Right forelimb (tissue), 1 donor: Measurements from ENCODE around the gene TAPBP.
"Not testable (repeated sequence)": the region's sequence is repeated elsewhere in the genome, so short reads cannot be mapped to it uniquely, and the experiment has no call there.

Experiments used
- DNase-seq: peaks from one replicate; pipeline ENCODE4 v3.0.0-alpha.2; 2018

TAPBP gene

DNA sequence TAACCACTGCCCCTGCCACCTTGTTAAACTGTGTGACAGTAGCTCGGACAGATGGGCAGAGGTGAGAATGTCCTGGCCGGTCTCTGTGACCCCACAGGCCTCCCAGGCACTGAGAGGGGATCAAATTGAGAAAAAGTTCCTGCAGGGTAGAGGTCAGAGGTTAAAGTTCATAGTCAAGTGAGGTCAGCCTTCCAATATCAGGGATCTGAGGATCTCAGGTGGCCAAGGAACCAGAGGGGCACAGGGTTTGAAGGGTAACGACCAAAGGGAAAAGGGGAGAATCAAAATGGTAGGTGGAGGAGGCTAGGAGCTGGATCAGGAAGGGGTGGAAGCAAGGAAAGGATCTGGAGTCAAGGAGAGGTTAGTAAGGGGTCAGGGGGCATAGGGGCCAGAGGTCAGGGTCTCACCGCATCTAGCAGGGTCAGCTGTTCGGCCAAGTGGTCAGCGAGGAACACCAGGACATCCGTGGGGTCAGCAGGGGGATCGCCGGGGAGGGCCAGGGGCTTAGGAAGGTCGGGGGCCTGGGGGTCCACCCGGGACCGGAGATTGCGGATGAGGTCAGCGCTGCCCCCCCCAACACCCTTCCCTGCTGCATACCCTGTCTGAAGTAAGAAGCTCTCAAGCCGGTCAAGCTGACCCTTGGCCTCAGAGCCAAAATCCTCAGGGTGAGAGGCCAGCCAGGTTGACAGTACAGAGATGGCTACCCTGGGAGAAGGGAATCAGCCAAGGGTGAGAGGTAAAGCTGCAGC lies 18.1 kb downstream of the TAPBP start:
- no peak for DNase-seq

DNA sequence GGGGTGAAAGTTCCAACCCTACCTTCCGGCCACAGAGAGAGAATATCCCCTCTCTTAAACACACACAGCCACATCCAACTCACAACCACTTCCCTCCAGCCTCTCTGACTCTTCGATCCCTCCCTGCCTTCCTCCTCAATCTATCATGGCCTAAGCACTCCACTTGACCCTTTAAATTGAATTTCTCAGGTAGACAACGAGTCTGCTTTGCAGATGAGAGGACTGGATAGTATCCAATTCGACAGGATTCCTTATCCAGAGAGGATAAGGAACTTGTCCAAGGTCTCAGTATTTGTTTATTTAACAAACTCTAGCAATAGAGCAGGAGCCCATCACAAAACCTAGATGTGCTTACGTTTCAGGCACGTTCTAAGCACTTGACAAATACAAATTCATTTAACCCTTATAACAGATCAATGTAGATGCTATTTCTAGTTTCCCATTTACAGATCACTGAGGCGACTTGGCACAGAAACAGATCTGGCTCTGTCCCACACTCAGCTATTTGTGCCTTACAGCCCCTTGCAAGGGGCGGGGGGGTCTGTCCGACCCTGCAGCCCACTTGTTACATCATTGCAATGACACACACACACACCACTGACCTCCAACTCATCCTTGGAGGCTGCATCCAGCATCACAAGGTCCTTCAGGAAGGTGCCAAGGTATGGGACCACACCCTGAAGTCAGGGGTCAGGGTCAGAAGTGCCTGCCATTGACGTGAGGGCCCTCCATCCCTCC lies 19.6 kb downstream of the TAPBP start:
- DNase-seq, result no peak

DNA sequence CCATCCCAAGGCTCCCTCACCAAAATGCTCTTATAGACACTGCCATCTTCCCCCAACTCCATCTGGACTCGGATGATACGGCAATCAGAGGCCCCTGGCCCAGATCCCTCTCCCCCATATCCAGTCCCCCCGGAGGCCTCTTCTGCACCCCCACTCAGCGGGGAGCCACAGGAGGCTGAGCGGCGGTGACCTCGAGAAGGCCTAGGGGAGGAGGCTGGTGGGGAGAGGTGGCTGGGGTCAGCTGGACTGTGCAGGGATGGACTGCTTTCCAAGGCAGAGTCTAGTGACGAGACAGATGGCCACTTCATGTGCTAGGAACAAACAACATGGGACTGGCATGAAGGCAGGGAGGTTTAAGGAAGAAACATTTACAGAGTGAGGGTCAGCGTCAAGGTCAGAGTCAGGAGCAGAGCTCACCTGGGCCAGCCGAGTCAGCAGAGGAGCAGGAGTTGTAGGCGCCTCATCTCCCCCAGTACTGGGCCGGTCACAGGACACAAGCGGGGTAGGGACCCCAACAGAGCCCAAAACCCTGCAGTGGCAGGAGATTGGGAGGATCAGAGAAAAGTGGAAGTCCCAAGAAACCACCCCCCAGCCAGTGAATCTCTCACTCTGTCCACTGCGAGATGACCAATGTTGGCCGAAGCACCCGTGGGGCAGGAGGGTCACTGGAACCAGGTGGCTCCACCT lies 20.7 kb downstream of the TAPBP start:
- no peak for DNase-seq

DNA sequence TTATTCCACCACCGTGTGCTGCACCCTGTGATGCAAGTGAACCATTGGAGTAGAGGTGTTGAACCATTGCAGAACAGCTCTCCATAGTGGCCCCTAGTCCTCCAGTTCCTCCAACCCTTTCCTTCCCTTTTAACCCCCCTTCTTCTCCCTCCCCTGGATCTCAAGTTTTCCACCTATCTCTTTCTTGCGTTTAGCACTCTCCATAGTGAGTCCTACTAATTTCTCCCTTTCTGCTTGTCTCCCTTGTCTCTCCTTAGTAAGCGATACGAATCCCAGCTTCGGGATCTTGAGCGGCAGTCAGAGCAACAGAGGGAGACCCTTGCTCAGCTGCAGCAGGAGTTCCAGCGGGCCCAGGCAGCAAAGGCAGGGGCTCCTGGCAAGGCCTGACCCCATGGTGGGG lies 23.4 kb downstream of the TAPBP start:
- DNase-seq, result no peak

DNA sequence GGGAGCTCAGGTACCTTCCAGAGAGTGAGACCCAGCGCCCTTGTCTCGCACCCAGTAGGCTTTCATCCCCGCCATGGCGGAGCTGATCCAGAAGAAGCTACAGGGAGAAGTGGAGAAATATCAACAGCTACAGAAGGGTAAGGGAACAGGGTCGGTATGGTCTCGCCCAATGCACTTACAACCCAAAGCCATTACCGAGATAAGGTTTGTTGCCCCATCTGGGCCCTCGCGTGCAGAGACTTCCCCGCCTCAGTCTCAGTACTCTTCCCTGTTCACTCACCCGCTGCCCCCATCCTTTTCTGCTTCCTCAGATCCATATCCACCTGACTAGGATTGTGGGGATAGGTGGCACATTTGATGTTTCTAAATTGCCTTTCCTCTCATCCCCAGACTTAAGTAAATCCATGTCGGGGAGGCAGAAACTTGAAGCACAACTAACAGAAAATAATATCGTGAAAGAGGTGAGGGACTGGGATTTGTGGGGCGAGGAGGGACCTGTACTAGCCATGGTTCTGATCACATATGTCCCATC lies 24.0 kb downstream of the TAPBP start:
- DNase-seq, result no peak

DNA sequence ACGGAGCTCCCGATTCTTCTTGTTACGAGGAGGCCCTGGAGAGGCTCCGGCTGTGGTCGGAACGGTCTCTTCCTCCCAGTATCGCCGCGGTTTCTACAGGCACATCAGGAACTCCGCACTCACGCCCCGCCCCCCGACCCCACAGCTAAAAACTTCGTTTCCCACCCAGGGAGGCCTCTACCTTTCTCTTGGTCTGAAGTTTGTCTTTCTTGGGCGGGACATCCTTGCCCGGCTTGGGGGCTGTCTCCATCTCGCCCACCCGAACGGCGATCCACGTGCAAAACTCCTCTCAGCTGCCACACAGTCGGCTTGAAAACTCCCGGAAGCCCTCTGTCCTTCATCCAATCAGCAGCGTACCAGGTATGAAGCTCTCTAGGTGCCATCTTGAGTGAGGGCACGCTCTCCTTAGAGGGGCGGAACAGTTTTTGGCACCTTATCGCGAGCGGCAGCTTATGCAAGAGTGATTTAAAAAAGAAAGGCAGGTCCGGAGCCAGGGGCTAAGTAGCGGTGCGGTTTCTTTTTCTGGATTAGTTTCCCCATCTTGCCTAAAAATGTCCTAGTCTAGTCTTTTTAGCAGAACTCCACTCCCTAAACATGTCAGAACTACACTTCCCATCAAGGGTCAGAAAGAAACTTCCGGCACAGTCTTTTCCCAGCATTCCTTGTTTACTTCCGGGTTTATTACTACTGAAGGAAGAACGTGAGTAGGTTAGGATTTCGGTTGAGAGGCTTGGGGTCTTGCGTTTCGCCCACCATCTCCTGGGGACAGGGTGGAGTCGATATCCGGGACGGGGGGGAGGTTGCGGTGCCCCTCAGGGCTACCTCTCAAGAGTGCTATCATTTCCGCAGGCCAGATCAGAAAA lies 24.7 kb downstream of the TAPBP start, which contains the start of the genes PFDN6 and WDR46:
TSS of gene PFDN6 (plus strand) at position 681 of the 863 bp plus-strand sequence. CDS start 256 bp downstream, outside the sequence.
TSS of gene WDR46 (minus strand) at position 319 of the 863 bp plus-strand sequence. CDS start at position 250, 69 bp downstream.
- peak; percentile 91 for DNase-seq

DNA sequence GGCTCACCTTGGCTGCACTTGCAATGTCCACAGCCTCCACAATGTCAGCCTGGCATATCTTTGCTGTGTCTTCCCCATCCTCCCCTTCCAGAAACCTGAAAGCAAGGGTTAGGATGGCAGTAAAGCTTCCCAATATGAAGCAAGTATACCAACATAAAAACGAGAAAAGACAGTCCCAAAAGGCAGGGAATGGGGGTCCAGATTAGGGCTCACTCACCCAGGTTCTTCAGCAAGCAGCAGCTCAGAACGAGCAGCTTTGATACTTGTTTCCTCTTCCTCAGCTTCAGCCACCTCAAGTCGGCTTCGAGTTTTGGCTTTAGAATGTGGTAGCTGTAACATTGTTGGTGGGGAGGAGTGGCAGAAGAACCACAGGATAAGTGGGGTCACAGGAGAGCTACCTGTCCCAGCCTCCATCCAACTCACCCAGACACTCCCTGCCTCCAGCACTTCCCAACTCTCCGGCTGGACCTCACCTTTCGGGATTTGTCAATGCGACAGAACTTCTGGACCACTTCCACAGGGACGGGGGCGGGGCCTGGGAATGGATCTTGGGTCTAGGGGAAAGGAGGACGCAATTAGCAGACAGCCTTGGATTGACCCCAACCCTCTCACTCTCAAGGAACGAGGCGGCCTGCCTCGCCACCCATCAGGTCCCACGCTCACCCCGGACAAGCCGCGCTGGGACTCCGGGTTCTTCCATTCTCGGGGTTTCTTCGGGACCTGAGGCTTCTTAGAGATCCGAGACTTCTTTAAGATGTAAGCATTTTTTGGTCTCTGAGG lies 25.5 kb downstream of the TAPBP start:
- DNase-seq, result no peak

DNA sequence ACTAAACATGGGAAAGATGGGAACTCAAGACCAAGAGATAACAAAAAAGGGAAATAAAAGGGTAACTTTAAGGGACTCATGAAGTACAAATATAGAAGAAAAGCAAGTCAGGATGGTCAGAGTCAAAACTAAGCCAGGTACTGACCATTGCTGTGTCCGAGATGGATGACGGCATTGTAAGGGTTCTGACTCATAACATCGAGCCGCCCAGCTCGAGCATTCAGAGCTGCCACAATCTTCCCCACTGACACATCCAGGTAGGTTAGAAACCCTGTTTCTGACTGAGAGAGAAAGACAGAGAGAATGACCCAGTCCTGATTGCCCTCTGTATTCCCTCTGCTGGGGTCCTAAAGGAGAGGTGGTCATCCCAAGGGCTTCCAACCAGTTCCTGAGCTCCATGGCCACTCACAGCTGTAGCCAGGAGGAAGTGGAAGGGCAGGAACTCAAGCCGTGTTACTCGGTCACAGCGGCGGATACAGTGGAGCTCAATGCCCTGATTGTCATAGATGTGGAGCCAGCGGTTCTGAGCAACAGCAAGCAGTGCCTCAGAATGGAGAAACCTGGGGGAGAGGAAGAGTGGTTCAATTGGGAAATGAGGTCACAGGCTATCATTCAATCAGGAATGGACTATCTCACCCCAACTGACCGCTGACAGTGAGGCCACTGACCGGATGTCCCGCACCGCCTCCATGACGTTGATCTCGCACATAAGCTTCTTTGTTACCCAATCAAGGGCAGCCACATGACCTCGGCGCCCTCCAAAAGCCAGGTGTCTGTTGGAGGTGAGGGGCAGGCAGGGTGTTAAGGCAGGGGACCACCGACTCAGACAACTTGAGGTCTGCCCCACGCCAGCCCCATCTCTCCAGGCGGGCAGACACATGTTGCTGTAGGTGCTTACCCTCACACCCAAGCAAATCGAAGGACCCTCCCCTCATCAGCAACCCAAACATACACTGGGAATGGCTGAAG lies 26.6 kb downstream of the TAPBP start:
- DNase-seq, result no peak

DNA sequence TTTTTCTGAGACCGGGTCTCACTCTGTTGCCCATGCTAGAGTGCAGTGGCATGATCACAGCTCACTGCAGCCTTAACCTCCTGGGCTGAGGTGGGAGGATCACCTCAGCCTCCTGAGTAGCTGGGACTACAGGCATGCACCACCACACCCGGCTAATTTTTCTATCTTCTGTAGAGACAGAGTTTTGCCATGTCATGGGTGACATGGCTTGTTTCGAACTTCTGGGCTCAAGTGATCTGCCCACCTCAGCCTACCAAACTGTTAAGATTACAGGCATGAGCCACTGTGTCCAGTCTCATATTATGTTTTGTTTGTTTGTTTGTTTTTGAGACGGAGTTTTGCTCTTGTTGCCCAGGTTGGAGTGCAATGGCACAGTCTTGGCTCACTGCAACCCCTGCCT lies 28.7 kb downstream of the TAPBP start:
- DNase-seq, result not testable (repeated sequence)

DNA sequence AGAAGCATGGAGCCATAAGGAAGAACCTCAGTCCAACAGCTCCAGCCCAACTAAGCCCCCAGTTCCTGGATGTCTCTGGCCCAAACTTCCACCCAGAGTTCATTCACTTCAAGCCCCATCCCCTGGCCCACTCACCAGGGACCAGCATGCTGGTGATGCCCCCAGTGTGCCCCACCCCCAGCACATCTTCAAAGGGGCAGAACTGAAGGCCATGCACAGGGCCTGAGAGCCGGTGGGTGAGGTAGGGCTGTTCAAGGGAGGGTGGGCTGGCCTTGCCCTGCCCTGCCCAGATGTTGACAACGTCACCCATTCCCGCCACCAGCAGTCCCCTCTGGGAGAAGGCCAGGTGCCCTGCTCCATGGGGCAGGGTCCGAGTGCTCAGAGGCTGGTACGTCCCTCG lies 33.3 kb downstream of the TAPBP start:
- DNase-seq, result no peak

DNA sequence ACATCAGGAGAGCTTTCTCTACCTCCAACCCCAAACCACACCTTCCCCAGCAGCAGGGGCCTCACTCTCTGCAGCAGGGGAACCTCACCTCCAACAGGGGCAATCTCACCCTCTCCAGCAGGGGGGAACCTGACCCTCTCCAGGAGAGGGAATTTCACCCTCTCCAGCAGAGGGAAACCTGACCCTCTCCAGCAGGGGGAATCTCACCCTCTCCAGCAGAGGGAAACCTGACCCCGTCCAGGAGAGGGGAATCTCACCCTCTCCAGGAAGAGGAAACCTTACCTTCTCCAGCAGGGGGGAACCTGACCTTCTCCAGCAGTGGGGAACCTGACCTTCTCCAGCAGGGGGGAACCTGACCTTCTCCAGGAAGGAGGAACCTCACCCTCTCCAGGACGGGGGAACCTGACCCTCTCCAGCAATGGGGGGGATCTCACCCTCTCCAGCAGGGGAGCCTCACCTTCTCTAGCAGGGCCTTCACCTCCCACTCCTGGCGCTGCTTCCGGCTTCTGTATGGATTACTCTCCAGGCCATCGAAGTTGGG lies 33.8 kb downstream of the TAPBP start:
- no peak for DNase-seq

DNA sequence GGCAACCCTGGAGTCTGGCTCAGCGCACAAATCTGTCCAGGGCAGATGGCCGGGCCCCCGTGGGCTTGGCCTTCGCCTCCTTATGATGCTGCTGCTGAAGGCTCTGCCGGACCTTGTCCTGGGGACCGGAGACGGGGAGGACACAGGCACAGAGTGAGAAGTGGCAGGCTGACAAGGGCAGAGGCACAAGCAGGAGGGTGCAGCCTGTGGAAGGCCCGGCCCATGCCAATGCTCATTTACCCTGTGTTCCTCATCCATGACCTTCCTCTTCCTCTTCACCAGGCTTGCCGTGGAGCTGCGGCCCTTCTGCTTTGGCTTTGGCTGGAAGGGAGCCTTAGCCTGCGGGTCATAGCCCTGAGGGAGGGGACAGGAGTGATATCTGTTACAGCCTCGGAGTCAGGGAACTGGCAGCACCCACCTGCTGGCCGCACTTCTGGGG lies 34.6 kb downstream of the TAPBP start:
- DNase-seq, result no peak

DNA sequence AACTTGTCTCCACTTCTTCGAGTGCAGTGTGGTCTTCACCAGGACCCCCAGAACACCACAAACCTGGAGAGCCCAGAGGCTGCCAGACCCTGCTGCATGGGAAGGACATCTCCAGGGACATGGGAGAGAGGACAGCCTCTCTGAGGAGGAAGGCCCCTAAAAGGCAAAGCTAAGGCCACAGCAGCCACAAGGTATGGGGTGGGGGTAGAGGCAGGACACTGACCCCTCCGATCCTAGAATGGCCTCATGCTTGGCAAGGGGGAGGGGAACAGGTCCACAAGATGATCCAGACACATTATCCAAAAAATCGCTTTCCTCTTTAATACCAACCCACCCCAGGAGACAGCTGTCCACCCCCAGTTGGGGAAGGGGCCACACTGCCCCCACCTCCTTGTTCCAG lies 35.1 kb downstream of the TAPBP start:
- no peak for DNase-seq

DNA sequence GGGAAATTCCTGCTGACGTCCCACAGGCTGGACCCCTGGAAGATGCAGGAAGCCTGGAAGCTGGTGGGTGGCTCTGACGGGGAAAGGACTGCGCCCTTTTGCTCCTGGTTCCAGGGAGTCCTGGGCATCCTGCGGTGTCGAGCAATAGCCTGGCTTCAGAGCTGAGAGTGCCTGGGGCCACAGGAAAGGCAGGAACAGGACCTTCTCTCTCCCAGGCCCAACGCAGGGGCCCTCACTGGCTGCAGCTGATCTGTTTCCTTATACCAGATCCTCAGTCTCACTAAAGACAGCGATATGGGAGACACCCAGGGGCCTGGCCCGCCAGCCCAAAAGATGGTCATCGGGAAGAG lies 35.5 kb downstream of the TAPBP start:
- no peak for DNase-seq

DNA sequence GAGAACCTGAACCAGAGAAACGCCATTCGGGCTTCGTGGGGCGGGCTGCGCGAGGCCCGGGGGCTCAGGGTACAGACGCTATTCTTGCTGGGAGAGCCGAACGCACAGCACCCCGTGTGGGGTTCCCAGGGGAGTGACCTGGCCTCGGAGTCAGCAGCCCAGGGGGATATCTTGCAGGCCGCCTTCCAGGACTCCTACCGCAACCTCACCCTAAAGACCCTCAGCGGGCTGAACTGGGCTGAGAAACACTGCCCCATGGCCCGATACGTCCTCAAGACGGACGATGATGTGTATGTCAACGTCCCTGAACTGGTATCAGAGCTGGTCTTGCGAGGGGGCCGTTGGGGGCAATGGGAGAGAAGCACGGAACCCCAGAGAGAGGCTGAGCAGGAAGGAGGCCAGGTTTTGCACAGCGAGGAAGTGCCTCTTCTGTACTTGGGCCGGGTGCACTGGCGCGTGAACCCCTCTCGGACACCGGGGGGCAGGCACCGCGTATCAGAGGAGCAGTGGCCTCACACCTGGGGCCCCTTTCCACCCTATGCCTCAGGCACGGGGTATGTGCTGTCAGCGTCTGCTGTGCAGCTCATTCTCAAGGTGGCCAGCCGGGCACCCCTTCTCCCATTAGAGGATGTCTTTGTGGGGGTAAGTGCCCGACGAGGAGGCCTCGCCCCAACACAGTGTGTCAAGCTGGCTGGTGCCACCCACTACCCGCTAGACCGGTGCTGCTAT lies 36.1 kb downstream of the TAPBP start:
- DNase-seq, result no peak

DNA sequence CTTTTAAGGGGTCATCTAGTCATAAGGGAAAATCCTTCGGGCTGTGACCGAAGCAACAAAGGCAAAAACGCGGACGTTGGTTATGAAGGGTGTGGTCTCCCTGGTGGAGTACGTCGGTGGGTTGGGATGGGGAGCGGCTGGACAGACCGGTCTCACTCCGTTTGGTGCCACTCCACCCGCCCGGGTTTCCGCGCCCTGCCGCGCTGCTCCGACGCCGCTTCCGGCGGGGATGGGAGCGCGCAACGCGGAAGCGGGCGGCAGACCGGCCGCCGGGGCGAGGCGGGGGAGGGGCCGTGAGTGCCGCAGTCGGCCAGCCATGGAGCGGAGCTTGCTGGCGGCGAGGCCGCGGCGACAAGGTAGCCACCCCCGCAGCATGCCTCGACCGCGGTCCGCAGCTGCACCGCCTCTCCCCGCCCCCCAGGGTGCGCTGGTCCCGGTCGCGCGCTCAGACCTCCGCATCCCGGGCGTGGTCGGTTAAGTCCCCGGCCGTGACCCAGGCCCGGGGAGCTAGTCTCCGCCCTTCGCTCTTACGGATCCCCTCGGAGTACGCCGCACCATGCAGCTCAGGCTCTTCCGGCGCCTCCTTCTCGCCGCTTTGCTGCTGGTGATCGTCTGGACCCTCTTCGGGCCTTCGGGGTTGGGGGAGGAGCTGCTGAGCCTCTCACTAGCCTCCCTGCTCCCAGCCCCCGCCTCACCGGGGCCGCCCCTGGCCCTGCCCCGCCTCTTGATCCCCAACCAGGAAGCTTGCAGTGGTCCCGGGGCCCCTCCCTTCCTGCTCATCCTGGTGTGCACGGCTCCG lies 36.8 kb downstream of the TAPBP start, which contains the start of gene B3GALT4:
TSS of gene B3GALT4 (plus strand) at position 260 of the 799 bp plus-strand sequence. CDS start at position 557, 297 bp downstream.
- peak; percentile 86 for DNase-seq

DNA sequence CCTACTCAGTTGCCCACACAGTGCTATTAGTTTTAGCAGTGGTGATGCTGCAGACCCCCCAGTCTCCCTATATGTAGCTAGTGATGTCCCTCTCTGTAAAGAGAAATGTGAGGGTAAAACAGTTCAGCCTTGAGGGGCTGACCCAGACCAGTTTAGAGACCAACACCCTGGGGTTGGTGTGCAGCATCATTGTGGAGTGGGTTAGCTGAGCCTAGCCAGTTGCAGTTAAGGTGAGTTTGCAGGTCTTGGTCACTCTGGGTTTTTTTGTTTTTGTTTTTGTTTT lies 37.4 kb downstream of the TAPBP start:
- DNase-seq, result no peak

DNA sequence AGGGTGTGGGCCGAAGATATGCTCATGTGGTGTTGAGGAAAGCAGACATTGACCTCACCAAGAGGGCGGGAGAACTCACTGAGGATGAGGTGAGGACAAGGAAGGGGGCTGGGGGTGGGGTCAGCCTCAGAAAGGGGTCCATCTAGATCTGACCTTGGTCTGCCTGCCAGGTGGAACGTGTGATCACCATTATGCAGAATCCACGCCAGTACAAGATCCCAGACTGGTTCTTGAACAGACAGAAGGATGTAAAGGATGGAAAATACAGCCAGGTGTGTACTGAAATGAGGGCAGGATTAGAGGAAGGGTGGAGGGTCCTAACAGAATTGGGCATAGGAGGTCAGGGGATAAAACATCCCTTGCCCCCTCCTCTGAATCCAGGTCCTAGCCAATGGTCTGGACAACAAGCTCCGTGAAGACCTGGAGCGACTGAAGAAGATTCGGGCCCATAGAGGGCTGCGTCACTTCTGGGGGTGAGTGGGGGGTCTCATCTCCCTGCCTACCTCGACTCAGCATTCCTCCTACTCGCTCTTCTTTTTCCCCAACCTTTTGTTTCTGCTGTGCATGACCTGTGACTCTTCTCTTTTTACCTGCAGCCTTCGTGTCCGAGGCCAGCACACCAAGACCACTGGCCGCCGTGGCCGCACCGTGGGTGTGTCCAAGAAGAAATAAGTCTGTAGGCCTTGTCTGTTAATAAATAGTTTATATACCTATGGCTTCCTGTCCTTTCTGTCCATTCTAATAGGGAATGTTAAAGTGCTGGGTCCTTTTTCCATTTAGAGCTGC lies 37.9 kb downstream of the TAPBP start:
- not testable (repeated sequence) for DNase-seq
